ENCODE measurements around the gene FAM222A. TPM values are rescaled to one million over a fixed set of nuclear protein-coding genes. Genes with fewer than 3 reads are reported as not detected.
A peak's percentile ranks its signal among the peaks of the same experiment; 100 is the strongest.
"Not testable (repeated sequence)": the region's sequence is repeated elsewhere in the genome, so short reads cannot be mapped to it uniquely, and the experiment has no call there.

FAM222A gene
- total RNA-seq, 1 donor = 0.54 TPM

DNA sequence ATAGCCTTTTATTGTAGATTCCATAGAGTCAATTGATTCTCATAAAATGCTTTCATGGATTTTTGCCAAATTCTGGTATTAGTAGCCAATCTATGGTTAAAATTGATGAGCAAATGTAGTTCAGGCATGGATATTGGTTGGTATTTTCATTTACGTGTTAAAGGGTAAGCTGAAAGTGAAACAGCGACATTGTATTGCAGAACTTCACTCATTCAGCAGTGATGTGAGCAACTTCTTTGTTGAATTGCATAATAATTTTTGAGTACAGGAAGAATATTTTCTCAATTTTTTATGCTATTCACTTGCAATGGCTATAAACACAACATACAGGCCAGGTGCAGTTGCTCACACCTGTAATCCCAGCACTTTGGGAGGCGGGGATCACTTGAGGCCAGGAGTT, 24.2 kb upstream of the FAM222A start:
- no peak for TF ChIP-seq CTCF (IDR thresholded peaks at IDR 0.05; ENCODE audit: insufficient read depth, low read length)

DNA sequence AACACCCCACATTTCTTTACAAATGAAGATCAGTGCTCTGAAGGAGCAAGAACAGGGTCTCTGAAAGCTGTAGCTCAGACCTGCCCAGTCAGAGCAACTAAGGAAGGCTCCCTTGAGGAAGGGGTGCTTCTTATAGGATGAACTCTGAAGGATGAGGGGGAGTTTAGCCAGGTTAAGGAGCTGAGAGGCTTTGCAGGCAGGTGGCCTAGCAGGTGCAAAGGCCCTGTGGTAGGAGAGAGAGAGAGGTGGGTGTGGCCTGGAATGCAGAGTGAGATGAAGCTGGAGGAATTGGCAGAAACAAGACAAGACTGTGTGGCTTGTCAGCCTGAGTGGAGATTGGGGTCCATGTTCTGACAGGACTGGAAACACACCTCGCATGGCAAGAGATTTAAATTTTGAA, 20.5 kb upstream of the FAM222A start:
- H3K4me3 ChIP-seq (ENCODE audit: low read depth, low read length) = no peak overlapping the region
- DNase-seq (ENCODE audit: low read depth) = no peak
- TF ChIP-seq CTCF (IDR thresholded peaks at IDR 0.05; ENCODE audit: insufficient read depth, low read length) = no peak

More for the DNA sequence above, 24.2 kb upstream of the FAM222A start:
- H3K4me3 ChIP-seq (ENCODE audit: low read depth, low read length) = no peak overlapping the region
- DNase-seq (ENCODE audit: low read depth) = no peak

DNA sequence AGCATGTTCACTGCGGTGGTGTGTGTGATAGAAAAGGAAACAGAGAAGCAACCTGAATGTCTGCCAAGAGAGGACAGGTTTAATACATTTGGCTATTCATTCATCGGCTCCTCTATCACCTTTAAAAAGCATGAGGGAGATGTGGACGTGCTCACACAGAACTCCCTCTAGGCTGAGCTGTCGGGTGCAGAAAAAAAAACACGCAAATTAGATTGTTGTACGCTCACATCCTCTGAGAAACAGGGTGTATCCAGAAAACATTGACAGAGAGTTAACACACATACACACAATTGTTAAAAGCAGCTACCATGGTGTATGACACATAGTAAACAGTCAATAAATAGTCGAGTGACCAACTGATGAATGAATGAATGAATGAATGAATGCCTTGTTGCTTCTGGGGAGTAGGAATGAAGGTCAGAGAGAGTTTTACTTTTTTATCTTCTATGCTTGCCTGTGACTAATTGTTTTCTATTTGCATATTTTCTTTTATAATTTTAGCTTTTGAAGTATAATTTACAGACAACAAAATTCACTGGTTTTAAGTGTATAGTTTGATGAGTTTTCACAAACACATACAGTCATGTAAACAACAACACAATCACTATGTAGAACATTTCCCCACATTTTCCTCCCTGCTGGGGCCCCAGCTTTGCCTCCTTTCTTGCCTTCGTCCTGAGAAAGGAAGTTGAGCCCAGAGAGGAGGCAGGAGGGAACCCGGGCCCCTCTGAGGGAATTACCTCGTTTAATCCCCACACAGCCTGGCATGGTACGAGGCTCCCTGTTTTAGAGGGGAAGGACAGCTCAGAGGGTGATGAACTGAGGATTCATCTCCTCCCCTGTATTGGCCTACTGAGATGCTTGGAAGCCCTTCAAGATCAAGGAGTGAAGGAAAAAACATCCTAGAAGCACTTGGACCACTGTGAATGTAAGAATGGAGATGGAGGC, 19.7 kb upstream of the FAM222A start:
- no peak overlapping the region for H3K4me3 ChIP-seq (ENCODE audit: low read depth, low read length)
- no peak for DNase-seq (ENCODE audit: low read depth)
- TF ChIP-seq CTCF (IDR thresholded peaks at IDR 0.05; ENCODE audit: insufficient read depth, low read length) = no peak

GRCh38 chr12:109694629-109695028, 19.0 kb upstream of the FAM222A start:
- not testable (repeated sequence) for H3K4me3 ChIP-seq (ENCODE audit: low read depth, low read length); DNase-seq (ENCODE audit: low read depth)

GRCh38 chr12:109695416-109695815, 18.2 kb upstream of the FAM222A start:
- no peak overlapping the region for H3K4me3 ChIP-seq (ENCODE audit: low read depth, low read length)
- no peak for TF ChIP-seq CTCF (IDR thresholded peaks at IDR 0.05; ENCODE audit: insufficient read depth, low read length)
- DNase-seq (ENCODE audit: low read depth) = no peak

GRCh38 chr12:109695961-109696461, 17.6 kb upstream of the FAM222A start:
- TF ChIP-seq CTCF (IDR thresholded peaks at IDR 0.05; ENCODE audit: insufficient read depth, low read length) = no peak
- DNase-seq (ENCODE audit: low read depth) = no peak
- no peak overlapping the region for H3K4me3 ChIP-seq (ENCODE audit: low read depth, low read length)

DNA sequence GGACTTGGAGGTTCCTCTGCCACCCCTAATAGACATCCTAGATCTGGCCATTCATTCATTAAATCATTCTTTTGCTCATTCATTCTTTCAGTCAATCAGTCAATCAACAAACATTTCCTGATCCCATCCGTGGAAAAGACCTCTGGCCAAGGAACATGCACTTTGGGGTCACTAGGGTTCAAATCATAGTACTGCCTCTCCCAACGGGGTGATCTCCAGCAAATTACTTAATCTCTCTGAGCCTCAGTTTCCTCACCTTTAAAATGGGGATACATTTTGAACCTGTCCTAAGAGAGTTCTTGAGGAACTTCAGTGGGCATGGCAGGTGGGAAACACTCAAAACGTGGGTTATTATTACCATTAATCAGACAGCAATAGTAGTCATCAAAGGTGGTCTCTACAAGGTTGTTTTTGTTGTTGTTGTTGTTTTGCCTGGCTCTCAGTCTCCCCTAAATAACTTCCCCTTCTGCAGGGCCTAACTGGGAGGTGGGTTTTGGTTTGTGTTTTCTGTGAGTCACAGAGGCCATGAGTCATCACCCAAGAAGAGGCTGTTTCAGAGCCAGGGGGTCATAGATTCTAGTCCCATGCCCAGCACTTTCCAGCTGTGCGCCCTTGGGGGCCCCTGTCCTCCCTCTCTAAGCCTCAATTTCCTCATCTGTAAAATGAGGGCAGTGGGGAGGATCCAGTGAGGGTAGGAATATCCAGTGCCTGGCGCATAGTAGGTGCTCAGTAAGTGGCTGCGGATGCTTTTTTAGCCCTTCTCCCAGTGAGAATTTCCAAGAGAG, 16.9 kb upstream of the FAM222A start:
- DNase-seq (ENCODE audit: low read depth) = peak; percentile 9
- H3K4me3 ChIP-seq (ENCODE audit: low read depth, low read length) = no peak overlapping the region
- TF ChIP-seq CTCF (IDR thresholded peaks at IDR 0.05; ENCODE audit: insufficient read depth, low read length) = no peak

Data from fibroblast of the aortic adventitia (primary cell).